NOMO-1 treated with DMSO at 0.1 percent for 48 hours (cell line): Measurements from ENCODE around the gene HEPHL1.

Experiments used
- DNase-seq: peaks from one replicate; lab custom pipeline; 2025; ENCODE audit not compliant: unreplicated experiment; lab: John Stamatoyannopoulos, UW

Gene HEPHL1

DNA sequence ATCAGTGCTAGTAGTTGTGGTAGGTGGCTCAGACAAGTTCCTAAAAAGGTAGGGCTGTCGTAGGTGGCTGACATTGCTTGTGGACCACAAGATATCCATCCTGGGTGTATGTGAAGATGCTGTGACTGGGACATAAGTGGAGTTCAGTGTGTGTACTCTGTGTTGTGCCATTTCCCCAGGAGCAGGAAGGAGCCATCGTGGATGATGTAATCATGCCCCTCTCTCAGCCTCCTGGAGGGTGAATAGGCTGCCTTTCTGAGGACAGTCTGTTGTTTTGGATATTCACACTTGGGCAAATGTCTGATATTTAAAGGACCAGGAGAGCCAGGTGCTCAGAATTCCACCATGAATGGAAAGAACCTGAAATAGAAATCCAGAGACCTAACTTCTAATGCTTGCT lies 2.7 kb downstream of the HEPHL1 start:
- DNase-seq = no peak

DNA sequence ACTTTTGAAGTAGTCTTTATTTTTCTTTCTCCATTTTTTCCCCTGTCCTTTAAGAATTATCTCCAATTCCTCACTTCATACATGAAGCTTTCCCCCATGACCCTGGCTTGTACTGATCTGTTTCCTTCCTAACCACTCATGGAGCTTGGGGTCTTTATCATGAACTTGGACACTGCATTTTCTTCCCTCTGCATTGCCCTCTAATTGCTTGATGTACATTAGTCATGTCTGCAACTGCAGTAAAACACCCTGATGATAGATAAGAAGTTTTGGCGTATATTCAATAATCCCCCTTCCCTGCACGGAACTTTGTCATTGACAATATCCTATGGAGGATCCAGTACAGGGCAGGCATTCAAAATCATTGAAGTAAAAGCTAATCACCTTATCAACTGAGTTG lies 3.4 kb downstream of the HEPHL1 start:
- no peak for DNase-seq

GRCh38 chr11:94025690-94026394 lies 4.7 kb downstream of the HEPHL1 start:
- no peak for DNase-seq

DNA sequence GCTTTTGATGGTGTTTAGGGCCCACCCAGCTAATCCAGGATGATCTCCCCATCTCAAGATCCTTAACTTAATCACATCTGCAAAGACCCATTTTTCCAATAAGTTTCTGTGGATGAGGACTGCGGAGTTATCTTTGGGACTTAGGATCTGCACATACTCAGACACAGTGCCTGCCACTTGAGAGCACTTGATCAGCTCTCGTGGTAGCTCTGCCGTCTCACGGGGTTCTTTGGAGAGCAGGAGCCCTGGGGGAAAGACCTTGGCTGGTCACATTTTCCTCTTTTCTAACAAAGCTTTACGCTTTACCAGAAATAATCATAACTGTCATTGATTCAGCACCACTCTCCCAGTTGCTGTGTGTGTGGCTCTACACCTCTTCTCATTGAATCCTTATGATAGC lies 6.1 kb downstream of the HEPHL1 start:
- DNase-seq = no peak

- DNase-seq = no peak
Observed at GRCh38 chr11:94028436-94028835, 7.3 kb downstream of the HEPHL1 start.

DNA sequence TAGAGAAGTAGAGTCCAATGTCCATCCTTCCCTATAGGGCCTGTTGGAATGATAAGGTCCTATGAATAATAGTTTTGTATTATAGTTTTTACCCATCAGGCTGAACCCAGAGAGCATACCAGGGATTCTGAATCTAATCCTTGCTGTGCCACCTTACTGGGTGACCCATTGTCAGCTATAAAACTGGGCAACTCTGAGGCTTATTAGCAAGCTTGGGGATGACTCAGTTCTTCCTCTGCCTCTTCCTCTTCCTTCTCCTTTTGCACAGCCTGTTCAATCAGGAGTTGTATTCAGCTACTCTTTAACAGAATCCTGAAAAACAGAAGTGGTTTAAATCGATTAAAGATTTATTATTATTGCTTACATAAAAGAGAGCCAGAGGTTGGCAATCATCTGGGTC lies 8.9 kb downstream of the HEPHL1 start:
- no peak for DNase-seq

GRCh38 chr11:94031625-94032024 lies 10.5 kb downstream of the HEPHL1 start:
- no peak for DNase-seq

DNA sequence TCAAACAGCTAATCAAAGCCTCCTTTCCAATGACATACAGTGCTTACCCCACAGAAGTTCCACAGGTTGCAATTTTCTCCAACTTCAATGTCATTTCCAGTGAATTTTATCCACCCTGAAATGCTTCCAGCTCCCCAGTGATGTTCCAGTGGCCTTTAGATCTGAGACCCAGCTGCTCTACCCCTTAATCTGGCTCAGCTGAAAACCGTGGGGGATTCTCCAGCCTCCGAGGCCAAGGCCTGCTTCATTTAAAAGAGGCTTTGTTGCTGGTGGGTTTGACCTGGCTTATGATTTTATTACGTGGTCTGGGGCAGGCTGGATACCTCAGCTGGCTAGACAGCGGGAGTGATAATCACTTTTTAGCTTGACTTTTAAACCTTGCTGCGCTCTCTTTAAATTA lies 10.9 kb downstream of the HEPHL1 start:
- no peak for DNase-seq

GRCh38 chr11:94032725-94033124 lies 11.6 kb downstream of the HEPHL1 start:
- DNase-seq = no peak

DNA sequence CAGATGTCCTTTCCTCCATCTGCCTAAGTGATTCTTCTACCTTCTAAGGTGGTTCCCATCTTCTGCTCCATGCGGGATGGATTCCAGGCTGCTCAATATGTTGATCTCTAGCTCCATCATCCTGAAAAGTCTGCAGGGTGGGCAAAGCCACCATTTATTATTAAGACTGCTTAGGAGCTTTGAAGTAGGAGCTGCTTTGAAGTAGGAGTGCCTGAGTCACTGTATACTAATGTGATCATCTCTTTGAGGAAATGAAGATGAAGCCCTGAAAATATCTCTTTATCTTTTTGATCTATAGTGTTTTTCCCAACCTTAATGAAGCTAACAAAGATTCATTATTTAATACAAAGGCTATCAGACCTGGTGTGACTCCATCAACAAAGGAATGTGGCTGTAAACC lies 13.1 kb downstream of the HEPHL1 start:
- no peak for DNase-seq

- DNase-seq = no peak
Observed at GRCh38 chr11:94036096-94036495, 14.9 kb downstream of the HEPHL1 start.

DNA sequence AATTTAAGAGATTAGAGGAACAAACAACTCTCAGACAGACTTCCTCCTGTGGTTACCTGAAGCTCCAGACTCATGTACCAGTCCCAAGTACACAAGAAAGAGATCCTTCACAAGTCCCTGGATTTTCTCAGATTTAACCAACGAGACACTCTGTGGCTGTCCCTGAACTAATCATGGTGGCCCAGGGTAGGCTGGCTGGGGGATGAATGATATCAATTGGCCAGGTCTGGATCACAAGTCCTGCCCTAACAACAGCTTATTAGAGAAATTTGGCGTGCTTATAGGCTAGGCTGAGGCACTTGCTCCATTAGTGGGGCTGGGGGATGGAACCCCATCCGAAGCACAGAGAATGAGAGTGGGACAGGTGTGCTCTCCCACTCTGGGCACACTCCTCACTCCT lies 22.1 kb downstream of the HEPHL1 start:
- DNase-seq = no peak

GRCh38 chr11:94046796-94047195 lies 25.6 kb downstream of the HEPHL1 start:
- no peak for DNase-seq

DNA sequence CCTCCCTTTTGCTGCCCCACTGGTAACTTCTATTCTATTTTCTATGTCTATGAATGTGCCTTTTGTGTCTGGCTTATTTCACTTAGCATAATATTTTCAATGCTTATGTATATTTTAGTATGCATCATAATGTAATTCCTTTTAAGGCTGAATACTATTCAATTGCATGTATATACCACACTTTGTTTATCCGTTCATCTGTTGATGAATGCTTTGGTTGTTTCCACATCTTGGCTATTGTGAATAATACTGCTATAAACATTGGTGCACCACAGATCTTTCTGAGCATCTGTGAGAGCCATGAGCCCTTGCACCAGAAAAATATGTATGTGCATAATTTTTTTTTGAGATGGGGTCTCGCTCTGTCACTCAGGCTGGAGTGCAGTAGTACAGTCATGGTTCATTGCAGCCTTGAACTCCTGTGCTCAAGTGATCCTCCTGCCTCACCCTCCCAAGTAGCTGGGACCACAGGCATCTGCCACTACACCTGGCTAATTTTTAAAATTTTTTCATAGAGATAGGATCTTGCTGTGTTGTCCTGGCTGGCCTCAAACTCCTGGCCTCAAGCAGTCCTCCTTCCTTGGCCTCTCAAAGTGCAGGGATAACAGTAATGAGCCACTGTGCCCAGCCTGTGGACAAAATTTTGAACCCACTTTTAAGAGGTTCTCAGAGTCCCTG lies 27.0 kb downstream of the HEPHL1 start:
- DNase-seq = no peak

- no peak for DNase-seq
Observed at GRCh38 chr11:94049351-94049750, 28.2 kb downstream of the HEPHL1 start.

- no peak for DNase-seq
Observed at GRCh38 chr11:94058630-94059029, 37.5 kb downstream of the HEPHL1 start.

DNA sequence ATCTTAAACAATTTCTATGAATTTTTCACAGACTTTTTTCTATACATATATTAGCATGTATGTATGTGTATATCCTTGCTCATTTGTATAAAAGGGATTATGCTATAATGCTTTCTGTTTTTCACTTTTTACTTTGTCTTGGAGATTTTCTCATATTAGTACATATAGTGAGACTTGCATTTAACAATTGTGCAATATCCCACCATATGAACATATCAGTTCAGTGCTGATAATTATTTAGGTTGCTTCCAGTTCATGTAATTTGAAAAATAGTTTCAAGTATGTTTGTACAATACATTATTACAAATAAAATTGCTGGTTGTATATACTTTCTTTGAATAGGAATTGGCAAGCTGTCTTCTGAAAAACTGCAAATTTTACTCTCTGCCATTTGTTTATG lies 37.9 kb downstream of the HEPHL1 start:
- DNase-seq = no peak

GRCh38 chr11:94060401-94060800 lies 39.2 kb downstream of the HEPHL1 start:
- no peak for DNase-seq

- no peak for DNase-seq
Observed at GRCh38 chr11:94062360-94062759, 41.2 kb downstream of the HEPHL1 start.

DNA sequence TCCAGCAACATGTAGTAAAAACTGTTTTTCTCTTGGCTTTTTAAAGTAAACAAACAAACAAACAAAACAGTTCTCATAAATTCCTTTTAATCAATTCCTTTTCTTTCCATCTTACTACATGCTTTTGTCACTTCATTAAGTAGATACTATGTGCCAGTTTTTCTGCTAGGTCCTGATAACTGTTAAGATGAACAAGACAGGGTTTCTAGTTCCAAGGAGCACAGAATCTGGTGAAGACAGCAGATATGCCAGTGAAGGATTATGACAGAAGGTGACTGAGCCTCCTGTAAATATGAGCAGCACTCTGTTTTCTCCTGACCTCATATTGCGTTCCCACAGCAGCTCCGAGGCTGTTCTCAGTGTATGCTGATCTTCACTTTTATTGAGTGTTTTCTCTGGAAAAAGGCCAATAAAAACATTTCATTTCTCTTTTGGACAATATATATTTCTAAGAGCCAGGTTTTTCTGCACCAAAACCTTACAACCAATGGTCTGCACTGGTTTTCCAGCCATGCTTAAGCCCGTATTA lies 45.8 kb downstream of the HEPHL1 start:
- DNase-seq = no peak

- no peak for DNase-seq
Observed at GRCh38 chr11:94068764-94069163, 47.6 kb downstream of the HEPHL1 start.

DNA sequence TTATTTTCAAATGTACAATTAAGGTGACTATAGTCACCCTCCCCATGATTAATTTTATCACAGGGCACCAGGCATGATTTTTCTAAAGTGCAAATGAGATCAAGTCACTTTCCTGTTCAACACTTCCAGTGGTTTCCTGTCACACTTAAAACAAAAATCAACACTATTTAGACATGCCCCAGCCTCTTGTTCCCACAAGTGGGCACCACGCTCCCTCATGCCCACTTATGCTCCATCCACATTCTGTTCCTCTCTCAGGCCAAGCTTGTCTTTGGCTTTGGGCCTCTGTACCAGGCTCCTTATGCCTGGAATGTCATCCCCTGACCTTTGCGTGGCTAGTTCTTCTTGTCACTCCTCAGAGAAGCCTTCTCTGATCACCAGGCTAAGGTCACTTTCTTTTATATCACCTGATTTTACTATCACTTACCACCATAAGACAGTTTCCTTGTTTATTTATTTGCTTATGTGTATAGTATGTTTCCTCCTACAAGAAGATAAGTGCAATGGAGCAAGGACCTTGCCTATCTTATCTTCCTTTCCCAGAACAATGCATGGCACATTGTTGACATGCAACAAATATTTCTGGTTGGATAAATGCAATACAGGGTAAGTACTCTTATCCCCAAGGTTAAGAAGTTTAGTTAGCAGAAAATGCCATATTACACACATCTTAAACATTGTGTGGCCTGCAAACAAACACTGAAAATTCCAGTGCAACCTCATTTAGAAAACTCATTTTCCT lies 56.6 kb downstream of the HEPHL1 start:
- no peak for DNase-seq
